Brain microvascular endothelial cell (primary cell): ENCODE results near the gene PLCXD1.
A peak's percentile ranks its signal among the peaks of the same experiment; 100 is the strongest.

Source experiments
- DNase-seq: peaks from one replicate; pipeline ENCODE4 v3.0.0-alpha.2; 2020
- H3K27ac ChIP-seq: fragments of 250-450 bp; sonication (Bioruptor Pico); 2 replicates; pipeline ENCODE4 v1.5.1; 2020; ENCODE audit warnings: mild to moderate bottlenecking, moderate library complexity
- H3K27me3 ChIP-seq: fragments of 250-450 bp; sonication (Bioruptor Pico); replicated peaks from 2 replicates; pipeline ENCODE4 v1.5.1; 2020; ENCODE audit warnings: mild to moderate bottlenecking
- H3K36me3 ChIP-seq: fragments of 250-450 bp; sonication (Bioruptor Pico); replicated peaks from 2 replicates; pipeline ENCODE4 v1.5.1; 2020; ENCODE audit warnings: mild to moderate bottlenecking
- H3K4me3 ChIP-seq: 2 replicates; pipeline ENCODE4 v1.5.1; 2011; ENCODE audit warnings: low read depth, mild to moderate bottlenecking, control low read depth, low read length, moderate library complexity
- in situ Hi-C: cut with HindIII; loops from 2 replicates; pipeline ENCODE4 v1.10.0; 2017; ENCODE audit warnings: low sequenced_read_pairs, low pct_ligation_motif_present
- TF ChIP-seq, protein P1 (sequence below): IDR thresholded peaks from 2 replicates; pipeline ENCODE4 v1.5.1; 2011; ENCODE audit warnings: low read depth, mild to moderate bottlenecking, moderate library complexity, low read length, control low read depth, inconsistent platforms; ENCODE audit errors: missing control alignments

PLCXD1 gene

DNA sequence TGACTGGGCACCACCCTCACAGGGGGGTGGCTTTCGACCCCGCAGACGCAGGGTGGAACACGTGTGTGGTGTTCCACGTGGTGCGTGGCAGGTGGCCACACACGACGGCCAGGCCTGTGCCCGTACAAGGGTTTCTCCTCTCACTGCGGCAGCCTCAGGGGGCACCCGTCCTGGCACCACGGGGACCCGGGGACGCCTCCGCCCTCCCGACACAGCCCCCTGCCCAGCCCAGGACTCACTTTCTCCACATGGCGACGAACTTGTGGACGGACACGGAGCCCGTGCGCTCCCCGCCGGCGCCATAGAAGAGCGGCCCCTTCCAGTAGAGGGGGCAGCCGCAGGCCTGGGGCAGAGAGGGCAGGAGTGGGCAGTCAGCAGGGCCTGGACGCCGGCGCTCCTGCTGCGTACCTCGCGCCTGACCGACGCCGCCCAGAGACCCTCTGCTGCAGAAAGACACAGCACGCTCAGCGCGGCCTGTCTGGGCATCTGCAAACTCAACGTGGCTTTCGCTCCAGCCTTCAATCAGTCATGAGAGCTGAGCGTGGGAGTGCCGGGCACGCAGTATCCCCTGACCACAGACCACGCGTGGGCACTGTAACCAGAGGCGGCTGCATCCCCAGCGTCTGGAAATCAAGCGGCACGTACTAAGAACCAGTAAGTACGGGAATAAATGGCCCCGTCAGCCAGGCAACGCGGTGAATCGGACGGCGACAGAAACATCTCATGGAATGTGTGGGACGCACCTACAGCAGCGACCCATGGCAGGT is 66.4 kb downstream of the PLCXD1 start:
- no peak overlapping the region for H3K4me3 ChIP-seq
- TF ChIP-seq, protein P1, sequence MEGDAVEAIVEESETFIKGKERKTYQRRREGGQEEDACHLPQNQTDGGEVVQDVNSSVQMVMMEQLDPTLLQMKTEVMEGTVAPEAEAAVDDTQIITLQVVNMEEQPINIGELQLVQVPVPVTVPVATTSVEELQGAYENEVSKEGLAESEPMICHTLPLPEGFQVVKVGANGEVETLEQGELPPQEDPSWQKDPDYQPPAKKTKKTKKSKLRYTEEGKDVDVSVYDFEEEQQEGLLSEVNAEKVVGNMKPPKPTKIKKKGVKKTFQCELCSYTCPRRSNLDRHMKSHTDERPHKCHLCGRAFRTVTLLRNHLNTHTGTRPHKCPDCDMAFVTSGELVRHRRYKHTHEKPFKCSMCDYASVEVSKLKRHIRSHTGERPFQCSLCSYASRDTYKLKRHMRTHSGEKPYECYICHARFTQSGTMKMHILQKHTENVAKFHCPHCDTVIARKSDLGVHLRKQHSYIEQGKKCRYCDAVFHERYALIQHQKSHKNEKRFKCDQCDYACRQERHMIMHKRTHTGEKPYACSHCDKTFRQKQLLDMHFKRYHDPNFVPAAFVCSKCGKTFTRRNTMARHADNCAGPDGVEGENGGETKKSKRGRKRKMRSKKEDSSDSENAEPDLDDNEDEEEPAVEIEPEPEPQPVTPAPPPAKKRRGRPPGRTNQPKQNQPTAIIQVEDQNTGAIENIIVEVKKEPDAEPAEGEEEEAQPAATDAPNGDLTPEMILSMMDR, result no peak

DNA sequence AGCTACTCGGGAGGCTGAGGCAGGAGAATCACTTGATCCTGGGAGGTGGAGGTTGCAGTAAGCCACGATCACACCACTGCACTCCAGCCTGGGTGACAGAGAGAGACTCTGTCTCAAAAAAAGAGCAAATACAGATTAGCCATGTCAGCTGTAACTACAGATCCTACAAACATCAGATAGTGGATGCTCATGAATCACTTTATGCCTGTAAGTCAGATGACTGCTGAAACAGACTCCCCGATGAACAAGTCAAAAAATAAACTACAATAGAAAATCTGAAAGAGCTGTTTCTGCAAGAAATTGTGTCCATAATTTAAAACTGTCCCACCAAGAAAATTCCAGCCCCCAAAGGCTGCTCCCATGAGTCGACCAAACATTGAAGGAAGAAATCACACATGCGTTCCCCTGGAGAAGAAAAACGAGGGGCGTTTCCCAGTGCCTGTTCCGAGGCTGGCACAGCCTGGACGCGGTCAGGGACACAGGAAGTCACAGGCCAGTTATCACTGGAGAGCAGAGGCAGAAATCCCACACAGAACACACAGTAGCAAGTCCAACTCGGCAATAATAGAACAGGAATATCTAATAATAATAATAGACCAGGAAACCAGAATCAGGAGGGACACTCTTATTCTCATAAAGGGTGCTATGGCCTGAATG is 67.4 kb downstream of the PLCXD1 start:
- TF ChIP-seq, protein P1, result no peak
- in situ Hi-C loops, result no loop called here
- Histone ChIP-seq H3K27me3 (no peaks in the 10 kb centered on the region), H3K27ac (no peak overlapping the region), H3K36me3 (no peaks in the 10 kb centered on the region), H3K4me3 (no peak overlapping the region)
- peak; percentile 10 for DNase-seq

More for the DNA sequence above, 66.4 kb downstream of the PLCXD1 start:
- Histone ChIP-seq H3K27me3 (no peaks in the 10 kb centered on the region), H3K27ac (no peak overlapping the region), H3K36me3 (no peaks in the 10 kb centered on the region)
- in situ Hi-C loops, result no loop called here
- no peak for DNase-seq

DNA sequence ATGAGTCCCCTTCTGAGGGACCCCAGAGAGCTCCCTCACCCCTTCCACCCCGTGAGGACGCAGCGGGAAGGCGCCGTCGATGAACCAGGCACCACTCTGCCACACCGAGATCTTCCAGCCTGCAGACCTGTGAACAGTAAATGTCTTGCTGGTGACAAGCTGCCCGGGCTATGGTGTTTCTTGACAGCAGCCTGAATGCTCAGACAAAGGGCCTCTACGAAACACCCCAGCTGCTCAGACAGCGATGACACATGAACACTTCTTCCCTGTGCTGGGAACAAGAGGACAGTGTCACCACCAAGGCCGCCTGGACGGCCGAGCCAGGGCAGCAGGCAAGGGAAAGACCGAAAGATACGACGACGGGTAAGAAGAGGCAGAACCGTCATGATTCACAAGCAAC is 68.0 kb downstream of the PLCXD1 start:
- Histone ChIP-seq H3K4me3 (no peak overlapping the region), H3K27ac (no peak overlapping the region), H3K36me3 (no peaks in the 10 kb centered on the region), H3K27me3 (no peaks in the 10 kb centered on the region)
- TF ChIP-seq, protein P1, result no peak
- in situ Hi-C loops, result no loop called here
- no peak for DNase-seq

DNA sequence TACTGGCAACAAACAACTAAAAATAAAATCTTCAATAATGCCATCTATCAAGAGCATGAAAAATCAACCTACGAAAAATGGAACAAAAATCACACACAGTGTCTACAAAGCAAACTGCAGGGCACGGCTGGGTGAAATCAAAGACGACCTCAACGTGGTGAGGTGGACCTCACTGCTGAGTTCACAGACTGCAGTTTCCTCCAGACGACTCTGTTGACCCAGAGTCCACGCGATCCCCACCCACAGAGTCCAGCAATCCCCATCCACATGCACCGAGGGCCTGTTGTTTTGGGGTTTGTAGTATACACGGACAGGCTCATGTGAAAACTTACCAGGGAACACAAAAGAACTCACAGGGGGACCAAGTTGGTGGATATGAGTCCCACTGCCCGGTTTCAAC is 68.5 kb downstream of the PLCXD1 start:
- no peak overlapping the region for H3K27ac ChIP-seq
- DNase-seq, result no peak
- H3K36me3 ChIP-seq, result no peaks in the 10 kb centered on the region
- in situ Hi-C loops, result no loop called here
- H3K27me3 ChIP-seq, result no peaks in the 10 kb centered on the region
- TF ChIP-seq, protein P1, result no peak
- H3K4me3 ChIP-seq, result no peak overlapping the region

DNA sequence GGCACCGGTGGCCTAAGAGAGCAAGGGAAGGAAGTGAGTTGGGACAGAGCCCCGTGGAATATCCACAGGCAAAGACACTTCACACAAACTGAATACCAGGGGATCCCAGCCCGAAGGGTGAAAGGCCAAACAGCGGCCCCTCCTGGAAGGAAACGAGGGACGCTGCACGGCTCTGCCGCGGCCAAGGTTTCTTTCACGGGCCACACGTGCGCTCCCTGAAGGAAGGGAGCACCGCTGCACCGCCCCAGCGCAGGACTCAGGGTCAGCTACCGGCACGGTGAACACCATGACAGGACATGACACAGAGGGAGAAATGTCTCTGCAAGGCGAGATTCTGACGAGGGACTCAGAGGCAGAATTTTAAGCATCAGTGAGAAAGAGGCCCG is 69.0 kb downstream of the PLCXD1 start:
- Histone ChIP-seq H3K36me3 (no peaks in the 10 kb centered on the region), H3K27me3 (no peaks in the 10 kb centered on the region), H3K27ac (no peak overlapping the region), H3K4me3 (no peak overlapping the region)
- TF ChIP-seq, protein P1, result no peak
- DNase-seq, result no peak
- in situ Hi-C loops, result no loop called here
